Chondrocyte (in vitro differentiated cells): Measurements from ENCODE around the gene SDHAF4. TPM values are rescaled to one million over a fixed set of nuclear protein-coding genes. Genes with fewer than 3 reads are reported as not detected.

Experiments used
- DNase-seq: peaks from one replicate; pipeline ENCODE4 v3.0.0; 2021; ENCODE audit warnings: mixed read lengths, low spot score
- H3K27ac Mint-ChIP-seq: one replicate; pipeline ENCODE4 v1.8.0; 2021; ENCODE audit warnings: mild to moderate bottlenecking, moderate library complexity, mixed read lengths; ENCODE audit not compliant: unreplicated experiment
- H3K27me3 Mint-ChIP-seq: 2 replicates; pipeline ENCODE4 v1.8.0; 2021; ENCODE audit warnings: low read depth, mixed read lengths
- H3K36me3 Mint-ChIP-seq: 2 replicates; pipeline ENCODE4 v1.8.0; 2021; ENCODE audit warnings: low read depth, mixed read lengths
- H3K4me1 Mint-ChIP-seq: 2 replicates; pipeline ENCODE4 v1.8.0; 2021; ENCODE audit warnings: low read depth, mild to moderate bottlenecking, mixed read lengths
- H3K4me3 Mint-ChIP-seq: one replicate; pipeline ENCODE4 v1.8.0; 2021; ENCODE audit warnings: mild to moderate bottlenecking, moderate library complexity, mixed read lengths; ENCODE audit not compliant: unreplicated experiment
- H3K9me3 Mint-ChIP-seq: 2 replicates; pipeline ENCODE4 v1.8.0; 2021; ENCODE audit warnings: low read depth, mixed read lengths
- total RNA-seq: library from RNA; stranded (reverse); gene quantifications from 3 replicates; pipeline ENCODE4 v1.2.1, GENCODE V29; 2021
- TF ChIP-seq, protein P1 (sequence below): fragments of 200-600 bp; sonication (generic); IDR thresholded peaks from 2 replicates; pipeline ENCODE4 v1.5.0; 2021; ENCODE audit warnings: antibody characterized with exemption, mild to moderate bottlenecking, moderate library complexity

Gene SDHAF4
- total RNA-seq, 1 donor from 2014 or later, result 9.4 TPM

GRCh38 chr6:70563530-70563929 lies 3.2 kb upstream of the SDHAF4 start:
- Mint-ChIP-seq H3K27me3 (no peaks in the 10 kb centered on the region), H3K27ac (no peak overlapping the region), H3K4me3 (no peak overlapping the region), H3K4me1 (peaks cover 10% of the 10 kb centered on the region), H3K36me3 (no peaks in the 10 kb centered on the region), H3K9me3 (no peaks in the 10 kb centered on the region)
- DNase-seq, result no peak
- TF ChIP-seq, protein P1, sequence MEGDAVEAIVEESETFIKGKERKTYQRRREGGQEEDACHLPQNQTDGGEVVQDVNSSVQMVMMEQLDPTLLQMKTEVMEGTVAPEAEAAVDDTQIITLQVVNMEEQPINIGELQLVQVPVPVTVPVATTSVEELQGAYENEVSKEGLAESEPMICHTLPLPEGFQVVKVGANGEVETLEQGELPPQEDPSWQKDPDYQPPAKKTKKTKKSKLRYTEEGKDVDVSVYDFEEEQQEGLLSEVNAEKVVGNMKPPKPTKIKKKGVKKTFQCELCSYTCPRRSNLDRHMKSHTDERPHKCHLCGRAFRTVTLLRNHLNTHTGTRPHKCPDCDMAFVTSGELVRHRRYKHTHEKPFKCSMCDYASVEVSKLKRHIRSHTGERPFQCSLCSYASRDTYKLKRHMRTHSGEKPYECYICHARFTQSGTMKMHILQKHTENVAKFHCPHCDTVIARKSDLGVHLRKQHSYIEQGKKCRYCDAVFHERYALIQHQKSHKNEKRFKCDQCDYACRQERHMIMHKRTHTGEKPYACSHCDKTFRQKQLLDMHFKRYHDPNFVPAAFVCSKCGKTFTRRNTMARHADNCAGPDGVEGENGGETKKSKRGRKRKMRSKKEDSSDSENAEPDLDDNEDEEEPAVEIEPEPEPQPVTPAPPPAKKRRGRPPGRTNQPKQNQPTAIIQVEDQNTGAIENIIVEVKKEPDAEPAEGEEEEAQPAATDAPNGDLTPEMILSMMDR, result no peak

DNA sequence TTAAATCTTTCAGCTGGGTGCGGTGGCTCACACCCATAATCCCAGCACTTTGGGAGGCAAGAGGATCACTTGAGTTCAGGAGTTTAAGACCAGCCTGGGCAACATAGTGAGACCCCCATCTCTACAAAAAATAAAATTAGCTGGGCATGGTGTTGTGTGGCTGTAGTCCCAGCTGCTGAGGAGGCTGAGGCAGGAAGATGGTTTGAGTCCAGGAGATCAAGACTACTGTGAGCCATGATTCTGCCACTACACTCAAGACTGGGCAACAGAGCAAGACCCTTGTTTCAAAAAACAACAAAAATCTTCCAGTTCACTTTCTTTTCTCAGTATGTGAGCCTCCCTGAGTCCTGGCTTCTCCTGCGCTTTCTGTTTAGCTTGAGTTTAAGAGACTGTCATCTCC lies 7.9 kb downstream of the SDHAF4 start:
- TF ChIP-seq, protein P1, result no peak
- Mint-ChIP-seq H3K4me3 (no peak overlapping the region), H3K9me3 (no peaks in the 10 kb centered on the region), H3K27me3 (no peaks in the 10 kb centered on the region), H3K27ac (no peak overlapping the region), H3K36me3 (peaks cover 1% of the 10 kb centered on the region), H3K4me1 (no peaks in the 10 kb centered on the region)
- no peak for DNase-seq

- Mint-ChIP-seq H3K27me3 (no peaks in the 10 kb centered on the region), H3K4me1 (no peaks in the 10 kb centered on the region), H3K27ac (no peak overlapping the region), H3K4me3 (no peak overlapping the region), H3K36me3 (peaks cover 5% of the 10 kb centered on the region), H3K9me3 (no peaks in the 10 kb centered on the region)
- no peak for DNase-seq
- TF ChIP-seq, protein P1, result no peak
Measured at GRCh38 chr6:70575899-70576495, 9.3 kb downstream of the SDHAF4 start.

DNA sequence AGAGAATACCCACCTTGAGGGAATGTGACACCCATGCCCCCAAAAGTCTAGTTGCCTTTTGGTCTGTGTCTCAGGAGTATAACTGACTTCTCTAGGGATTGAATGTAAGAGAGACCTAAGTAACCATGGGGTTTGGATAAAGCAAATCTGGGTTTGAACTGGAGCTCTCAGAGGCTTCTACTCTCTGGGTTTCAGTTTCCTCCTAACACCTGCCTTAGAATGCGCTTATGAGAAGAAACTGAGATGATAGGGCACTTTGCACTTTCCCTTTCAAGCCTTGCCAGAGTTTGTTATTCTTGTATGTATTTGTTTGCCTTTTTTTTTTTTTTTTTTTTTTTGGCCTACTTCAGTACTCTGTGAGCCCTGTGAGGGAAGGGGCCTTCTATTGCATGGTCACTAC lies 19.4 kb downstream of the SDHAF4 start:
- H3K4me1 Mint-ChIP-seq, result no peaks in the 10 kb centered on the region

GRCh38 chr6:70590400-70590799 lies 23.7 kb downstream of the SDHAF4 start:
- Mint-ChIP-seq H3K4me1 (no peaks in the 10 kb centered on the region), H3K27ac (no peak overlapping the region)

More for the DNA sequence above, 19.4 kb downstream of the SDHAF4 start:
- TF ChIP-seq, protein P1, result no peak
- Mint-ChIP-seq H3K4me3 (no peak overlapping the region), H3K27ac (no peak overlapping the region), H3K27me3 (no peaks in the 10 kb centered on the region), H3K9me3 (no peaks in the 10 kb centered on the region), H3K36me3 (peaks cover 19% of the 10 kb centered on the region)
- no peak for DNase-seq

More at GRCh38 chr6:70590400-70590799, 23.7 kb downstream of the SDHAF4 start:
- DNase-seq, result no peak
- Mint-ChIP-seq H3K9me3 (peaks cover 7% of the 10 kb centered on the region), H3K27me3 (no peaks in the 10 kb centered on the region), H3K36me3 (peaks cover 5% of the 10 kb centered on the region), H3K4me3 (no peak overlapping the region)
- TF ChIP-seq, protein P1, result no peak
